Measurements from ENCODE around the gene CD302.
"Not testable (repeated sequence)": the region's sequence is repeated elsewhere in the genome, so short reads cannot be mapped to it uniquely, and the experiment has no call there.

The CD302 gene

GRCh38 chr2:159793326-159793725 lies 4.7 kb downstream of the CD302 start:
- no peak for DNase-seq (ENCODE audit: low read depth)

GRCh38 chr2:159792599-159792998 lies 5.4 kb downstream of the CD302 start:
- DNase-seq (ENCODE audit: low read depth), result no peak

- DNase-seq (ENCODE audit: low read depth), result no peak
These were observed 6.0 kb downstream of the CD302 start for GRCh38 chr2:159792036-159792435.

- no peak for DNase-seq (ENCODE audit: low read depth)
These were observed 7.7 kb downstream of the CD302 start for GRCh38 chr2:159790323-159790722.

GRCh38 chr2:159788253-159788652 lies 9.8 kb downstream of the CD302 start:
- DNase-seq (ENCODE audit: low read depth), result no peak

GRCh38 chr2:159787647-159788046 lies 10.4 kb downstream of the CD302 start:
- DNase-seq (ENCODE audit: low read depth), result not testable (repeated sequence)

GRCh38 chr2:159786938-159787337 lies 11.1 kb downstream of the CD302 start:
- no peak for DNase-seq (ENCODE audit: low read depth)

- DNase-seq (ENCODE audit: low read depth), result no peak
These were observed 12.8 kb downstream of the CD302 start for GRCh38 chr2:159785195-159785594.

- DNase-seq (ENCODE audit: low read depth), result not testable (repeated sequence)
These were observed 13.3 kb downstream of the CD302 start for GRCh38 chr2:159784744-159785143.

- DNase-seq (ENCODE audit: low read depth), result no peak
These were observed 14.5 kb downstream of the CD302 start for GRCh38 chr2:159783556-159783955.

GRCh38 chr2:159776321-159776720 lies 21.7 kb downstream of the CD302 start:
- no peak for DNase-seq (ENCODE audit: low read depth)

- no peak for DNase-seq (ENCODE audit: low read depth)
These were observed 23.0 kb downstream of the CD302 start for GRCh38 chr2:159775021-159775420.

- no peak for DNase-seq (ENCODE audit: low read depth)
These were observed 23.5 kb downstream of the CD302 start for GRCh38 chr2:159774370-159774990.

GRCh38 chr2:159773886-159774285 lies 24.1 kb downstream of the CD302 start:
- no peak for DNase-seq (ENCODE audit: low read depth)

GRCh38 chr2:159773426-159773825 lies 24.6 kb downstream of the CD302 start:
- no peak for DNase-seq (ENCODE audit: low read depth)

- no peak for DNase-seq (ENCODE audit: low read depth)
These were observed 28.9 kb downstream of the CD302 start for GRCh38 chr2:159769147-159769546.

GRCh38 chr2:159762075-159762474 lies 35.9 kb downstream of the CD302 start:
- no peak for DNase-seq (ENCODE audit: low read depth)

GRCh38 chr2:159760326-159760725 lies 37.7 kb downstream of the CD302 start:
- no peak for DNase-seq (ENCODE audit: low read depth)

- DNase-seq (ENCODE audit: low read depth), result no peak
These were observed 38.4 kb downstream of the CD302 start for GRCh38 chr2:159759577-159759976.

GRCh38 chr2:159758686-159759085 lies 39.3 kb downstream of the CD302 start:
- no peak for DNase-seq (ENCODE audit: low read depth)

GRCh38 chr2:159758239-159758638 lies 39.8 kb downstream of the CD302 start:
- DNase-seq (ENCODE audit: low read depth), result no peak

GRCh38 chr2:159755788-159756187 lies 42.2 kb downstream of the CD302 start:
- no peak for DNase-seq (ENCODE audit: low read depth)

GRCh38 chr2:159755014-159755413 lies 43.0 kb downstream of the CD302 start:
- DNase-seq (ENCODE audit: low read depth), result no peak

- no peak for DNase-seq (ENCODE audit: low read depth)
These were observed 44.2 kb downstream of the CD302 start for GRCh38 chr2:159753797-159754196.

GRCh38 chr2:159750873-159751272 lies 47.1 kb downstream of the CD302 start:
- DNase-seq (ENCODE audit: low read depth), result no peak

Measured in activated T-helper 9 cell treated with anti-CD3 and anti-CD28 coated beads, Interleukin-2, amount 50 U/mL, for 16 hours (primary cell).